ENCODE measurements around the gene STX19.
A peak's percentile ranks its signal among the peaks of the same experiment; 100 is the strongest.

The STX19 gene

DNA sequence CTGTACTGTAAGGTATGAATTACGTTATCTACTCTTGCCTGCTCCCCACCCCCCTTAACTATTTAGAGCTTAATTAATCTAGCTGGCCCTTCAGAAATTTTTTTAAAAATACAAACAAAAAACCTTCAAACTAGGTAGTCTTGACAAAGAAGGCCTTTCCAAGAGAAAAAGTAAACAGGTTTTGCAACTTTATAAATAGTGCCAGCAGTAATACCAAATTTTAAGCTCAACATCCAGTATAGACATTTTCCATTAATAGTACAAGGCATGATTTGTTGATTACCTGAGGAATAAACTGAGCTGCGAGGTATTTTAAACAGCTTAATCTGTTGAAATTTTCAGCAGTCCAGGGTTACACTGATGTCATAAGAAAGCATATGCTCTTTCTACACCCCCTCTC lies 20.1 kb downstream of the STX19 start:
- no peak overlapping the region for H3K9ac ChIP-seq (ENCODE audit: low read depth, low read length)
- H3K9me3 ChIP-seq (ENCODE audit: control insufficient read depth, insufficient read depth, low read length): no peaks in the 10 kb centered on the region
- peaks cover 4% of the 10 kb centered on the region; the same call in 1 of the 2 replicates for H3K4me1 ChIP-seq (ENCODE audit: insufficient read depth, low read length)
- H3K36me3 ChIP-seq (ENCODE audit: insufficient read depth, low read length): peaks cover 4% of the 10 kb centered on the region; the same call in 1 of the 2 replicates

DNA sequence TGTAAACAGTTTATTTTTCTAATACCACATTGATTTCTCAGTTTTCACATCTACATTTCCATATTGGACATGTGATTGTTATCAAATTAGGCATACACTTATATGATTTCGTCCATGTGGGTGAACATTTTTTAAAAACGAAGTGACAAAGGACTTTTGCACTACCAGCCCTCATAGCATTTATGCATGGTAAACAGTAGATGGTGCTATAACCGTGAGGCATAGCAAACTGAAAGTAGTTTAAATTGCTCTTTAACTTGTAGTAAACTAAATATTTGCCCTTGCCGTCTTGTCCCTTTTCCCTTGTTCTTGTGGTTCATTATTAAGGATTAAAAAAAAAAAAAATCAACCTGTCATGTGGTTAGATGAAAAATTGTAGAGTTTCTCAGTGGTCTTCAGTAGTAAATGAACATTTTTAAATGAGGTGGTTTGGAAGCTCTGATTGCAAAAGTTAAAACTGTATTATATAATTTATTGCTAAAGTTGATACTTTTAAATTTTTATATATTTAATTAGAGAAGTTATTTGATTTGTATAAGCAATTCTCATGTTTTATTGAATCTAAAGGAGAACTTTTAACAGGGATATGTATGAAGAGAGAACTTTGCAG lies 24.0 kb downstream of the STX19 start:
- H3K36me3 ChIP-seq (ENCODE audit: insufficient read depth, low read length): peaks cover 4% of the 10 kb centered on the region; the same call in 1 of the 2 replicates
- no peak overlapping the region for H3K9ac ChIP-seq (ENCODE audit: low read depth, low read length)
- no peaks in the 10 kb centered on the region for H3K9me3 ChIP-seq (ENCODE audit: control insufficient read depth, insufficient read depth, low read length)
- peaks cover 4% of the 10 kb centered on the region; the same call in 1 of the 2 replicates for H3K4me1 ChIP-seq (ENCODE audit: insufficient read depth, low read length)

- Histone ChIP-seq H3K36me3 (ENCODE audit: insufficient read depth, low read length) (no peaks in the 10 kb centered on the region), H3K4me1 (ENCODE audit: insufficient read depth, low read length) (peaks cover 4% of the 10 kb centered on the region; the same call in 1 of the 2 replicates), H3K9ac (ENCODE audit: low read depth, low read length) (no peak overlapping the region)
Measured at GRCh38 chr3:94001827-94002495, 26.4 kb downstream of the STX19 start.

DNA sequence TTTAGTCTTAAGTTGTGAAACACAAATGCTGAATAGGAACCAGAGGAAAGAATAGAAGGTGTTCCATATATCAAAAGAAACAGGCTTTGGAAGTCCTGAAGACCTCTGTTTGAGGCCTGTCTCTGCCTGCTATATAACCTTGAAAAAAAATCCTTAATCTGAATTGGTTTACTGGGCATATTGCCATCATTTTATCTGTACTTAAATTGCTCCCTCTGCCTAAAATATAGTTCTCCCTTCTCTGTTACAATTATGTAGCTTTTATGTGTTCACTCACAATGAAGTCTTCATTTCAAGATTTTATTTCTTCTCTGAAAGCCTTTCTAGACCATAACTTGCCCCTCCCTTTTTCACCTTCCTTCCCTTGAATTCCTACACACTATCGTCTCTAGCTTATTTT lies 27.2 kb downstream of the STX19 start:
- H3K4me1 ChIP-seq (ENCODE audit: insufficient read depth, low read length): peaks cover 4% of the 10 kb centered on the region; the same call in 1 of the 2 replicates

More at GRCh38 chr3:94001827-94002495, 26.4 kb downstream of the STX19 start:
- no peaks in the 10 kb centered on the region for H3K9me3 ChIP-seq (ENCODE audit: control insufficient read depth, insufficient read depth, low read length)

GRCh38 chr3:93994056-93994455 lies 34.3 kb downstream of the STX19 start:
- no peaks in the 10 kb centered on the region for H3K9me3 ChIP-seq (ENCODE audit: control insufficient read depth, insufficient read depth, low read length)
- H3K36me3 ChIP-seq (ENCODE audit: insufficient read depth, low read length): no peaks in the 10 kb centered on the region
- H3K4me1 ChIP-seq (ENCODE audit: insufficient read depth, low read length): peaks cover 6% of the 10 kb centered on the region; the same call in 1 of the 2 replicates

More for the DNA sequence above, 27.2 kb downstream of the STX19 start:
- Histone ChIP-seq H3K36me3 (ENCODE audit: insufficient read depth, low read length) (no peaks in the 10 kb centered on the region), H3K9me3 (ENCODE audit: control insufficient read depth, insufficient read depth, low read length) (no peaks in the 10 kb centered on the region), H3K9ac (ENCODE audit: low read depth, low read length) (no peak overlapping the region)

DNA sequence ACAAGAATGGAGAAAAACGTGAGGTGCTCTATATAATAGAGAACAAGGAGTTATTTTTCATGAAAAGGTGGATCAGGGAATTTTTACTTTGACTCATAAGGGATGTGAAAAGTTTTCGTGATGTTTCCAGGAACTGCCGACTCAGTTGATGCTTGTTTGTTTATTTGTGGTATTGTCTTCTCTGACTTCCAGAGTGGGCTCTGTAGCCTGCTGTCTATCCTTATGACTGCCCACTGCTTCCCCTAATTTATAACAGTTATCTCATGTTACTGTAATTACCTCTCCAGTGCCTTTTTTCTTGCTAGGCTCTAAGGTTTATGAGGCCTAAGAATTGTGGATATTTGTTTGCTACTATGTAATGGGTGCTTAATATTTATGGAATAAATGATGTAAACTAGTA lies 36.2 kb downstream of the STX19 start:
- no peaks in the 10 kb centered on the region for H3K9me3 ChIP-seq (ENCODE audit: control insufficient read depth, insufficient read depth, low read length)
- H3K9ac ChIP-seq (ENCODE audit: low read depth, low read length): no peak overlapping the region
- H3K36me3 ChIP-seq (ENCODE audit: insufficient read depth, low read length): no peaks in the 10 kb centered on the region
- peaks cover 6% of the 10 kb centered on the region; the same call in 1 of the 2 replicates for H3K4me1 ChIP-seq (ENCODE audit: insufficient read depth, low read length)

More at GRCh38 chr3:93994056-93994455, 34.3 kb downstream of the STX19 start:
- no peak overlapping the region for H3K9ac ChIP-seq (ENCODE audit: low read depth, low read length)

- H3K9me3 ChIP-seq (ENCODE audit: control insufficient read depth, insufficient read depth, low read length): no peaks in the 10 kb centered on the region
- no peaks in the 10 kb centered on the region for H3K36me3 ChIP-seq (ENCODE audit: insufficient read depth, low read length)
- no peak overlapping the region for H3K9ac ChIP-seq (ENCODE audit: low read depth, low read length)
- H3K4me1 ChIP-seq (ENCODE audit: insufficient read depth, low read length): peaks cover 6% of the 10 kb centered on the region; the same call in 1 of the 2 replicates
Measured at GRCh38 chr3:93991631-93992030, 36.8 kb downstream of the STX19 start.

GRCh38 chr3:93989241-93989640 lies 39.2 kb downstream of the STX19 start:
- Histone ChIP-seq H3K36me3 (ENCODE audit: insufficient read depth, low read length) (no peaks in the 10 kb centered on the region), H3K9ac (ENCODE audit: low read depth, low read length) (no peak overlapping the region), H3K4me1 (ENCODE audit: insufficient read depth, low read length) (peaks cover 6% of the 10 kb centered on the region; the same call in 1 of the 2 replicates), H3K9me3 (ENCODE audit: control insufficient read depth, insufficient read depth, low read length) (no peaks in the 10 kb centered on the region)

DNA sequence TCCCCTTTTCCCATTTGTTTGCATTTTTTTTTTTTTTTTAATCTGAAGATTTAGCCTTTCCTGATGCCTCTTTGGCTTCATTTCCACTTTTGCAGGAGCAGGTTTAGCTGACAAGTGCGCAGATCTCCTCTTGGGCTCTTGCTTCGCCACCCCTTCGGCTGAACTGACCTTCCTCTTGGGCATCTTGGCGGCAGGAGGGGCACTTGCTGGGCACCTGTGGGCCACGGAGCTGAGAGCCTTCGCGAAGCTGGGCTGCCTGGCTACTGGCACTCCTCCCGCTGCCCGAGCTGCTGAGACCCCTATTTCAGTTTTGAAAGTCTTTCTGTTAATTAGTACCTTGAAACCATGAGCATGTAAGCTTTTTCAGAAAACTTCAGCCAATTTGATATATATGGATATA lies 39.6 kb downstream of the STX19 start:
- no peaks in the 10 kb centered on the region for H3K9me3 ChIP-seq (ENCODE audit: control insufficient read depth, insufficient read depth, low read length)
- H3K4me1 ChIP-seq (ENCODE audit: insufficient read depth, low read length): peaks cover 2% of the 10 kb centered on the region; the same call in 1 of the 2 replicates
- no peak overlapping the region for H3K9ac ChIP-seq (ENCODE audit: low read depth, low read length)
- H3K36me3 ChIP-seq (ENCODE audit: insufficient read depth, low read length): no peaks in the 10 kb centered on the region

- no peaks in the 10 kb centered on the region for H3K36me3 ChIP-seq (ENCODE audit: insufficient read depth, low read length)
- H3K9me3 ChIP-seq (ENCODE audit: control insufficient read depth, insufficient read depth, low read length): no peaks in the 10 kb centered on the region
- no peaks in the 10 kb centered on the region for H3K4me1 ChIP-seq (ENCODE audit: insufficient read depth, low read length)
- H3K9ac ChIP-seq (ENCODE audit: low read depth, low read length): no peak overlapping the region
Measured at GRCh38 chr3:93988283-93988682, 40.1 kb downstream of the STX19 start.

GRCh38 chr3:93984618-93985017 lies 43.8 kb downstream of the STX19 start:
- no peak overlapping the region for H3K9ac ChIP-seq (ENCODE audit: low read depth, low read length)

GRCh38 chr3:93983408-93983807 lies 45.0 kb downstream of the STX19 start:
- Histone ChIP-seq H3K9me3 (ENCODE audit: control insufficient read depth, insufficient read depth, low read length) (no peaks in the 10 kb centered on the region), H3K9ac (ENCODE audit: low read depth, low read length) (no peak overlapping the region), H3K36me3 (ENCODE audit: insufficient read depth, low read length) (no peaks in the 10 kb centered on the region), H3K4me1 (ENCODE audit: insufficient read depth, low read length) (no peaks in the 10 kb centered on the region)

More at GRCh38 chr3:93984618-93985017, 43.8 kb downstream of the STX19 start:
- Histone ChIP-seq H3K36me3 (ENCODE audit: insufficient read depth, low read length) (no peaks in the 10 kb centered on the region), H3K9me3 (ENCODE audit: control insufficient read depth, insufficient read depth, low read length) (no peaks in the 10 kb centered on the region), H3K4me1 (ENCODE audit: insufficient read depth, low read length) (no peaks in the 10 kb centered on the region)

DNA sequence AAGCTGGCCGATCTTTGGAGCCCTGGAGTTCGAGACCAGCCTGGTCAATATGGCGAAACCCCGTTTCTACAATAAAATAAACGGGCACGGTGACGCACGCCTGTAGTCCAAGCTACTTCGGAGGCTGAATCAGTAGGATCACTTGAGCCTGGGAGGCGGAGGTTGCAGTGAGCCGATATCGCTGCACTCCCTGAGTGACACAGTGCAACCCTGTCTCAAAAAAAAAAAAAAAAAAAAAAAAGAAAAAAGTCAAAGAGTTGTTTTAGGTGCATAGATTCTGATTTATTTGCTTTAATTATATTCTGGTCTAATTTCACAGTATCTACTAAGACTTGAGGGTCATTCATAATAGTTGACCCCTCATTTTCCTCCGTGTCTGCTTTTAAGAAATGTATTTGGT lies 46.7 kb downstream of the STX19 start:
- Histone ChIP-seq H3K9ac (ENCODE audit: low read depth, low read length) (no peak overlapping the region), H3K9me3 (ENCODE audit: control insufficient read depth, insufficient read depth, low read length) (no peaks in the 10 kb centered on the region), H3K36me3 (ENCODE audit: insufficient read depth, low read length) (no peaks in the 10 kb centered on the region), H3K4me1 (ENCODE audit: insufficient read depth, low read length) (no peaks in the 10 kb centered on the region)

GRCh38 chr3:93979850-93980676 lies 48.3 kb downstream of the STX19 start, which contains the start of gene ARL13B:
Gene ARL13B (plus strand): TSS chr3:93980155. CDS start chr3:93980424, 269 bp downstream.
- peak within 1 kb of the TSS; percentile 81 for H3K9ac ChIP-seq (ENCODE audit: low read depth, low read length)
- H3K9me3 ChIP-seq (ENCODE audit: control insufficient read depth, insufficient read depth, low read length): no peaks in the 10 kb centered on the region
- no peaks in the 10 kb centered on the region for H3K36me3 ChIP-seq (ENCODE audit: insufficient read depth, low read length)
- H3K4me1 ChIP-seq (ENCODE audit: insufficient read depth, low read length): no peaks in the 10 kb centered on the region

All from ES-I3 (cell line).